Thyroid gland (tissue), 4 donors: ENCODE data around the gene KATNAL1. TPM values are rescaled to one million over a fixed set of nuclear protein-coding genes. Genes with fewer than 3 reads are reported as not detected.
"Not testable (repeated sequence)": the region's sequence is repeated elsewhere in the genome, so short reads cannot be mapped to it uniquely, and the experiment has no call there.

Source experiments
- DNase-seq, 2 donors: peaks; one replicate each; pipeline ENCODE4 v3.0.0-alpha.2; 2019
- H3K27ac ChIP-seq, 3 donors: fragments of 200-600 bp; sonication (generic); 1 replicate in 2 of 3; 2 replicates in 1 of 3; pipeline ENCODE4 v1.5.1; 2016 to 2019; ENCODE audit warnings: mild to moderate bottlenecking in 1 of 3, moderate library complexity in 1 of 3
- H3K27me3 ChIP-seq: fragments of 200-600 bp; sonication (generic); one replicate; pipeline ENCODE4 v1.5.1; 2019
- H3K36me3 ChIP-seq, 2 donors: fragments of 200-600 bp; sonication (generic); one replicate each; pipeline ENCODE4 v1.5.1; 2016 to 2019
- H3K4me1 ChIP-seq, 2 donors: fragments of 200-600 bp; sonication (generic); one replicate each; pipeline ENCODE4 v1.5.1; 2017 to 2019
- H3K4me3 ChIP-seq, 3 donors: fragments of 200-600 bp; sonication (generic); replicated peaks in 1 of 3; 1 replicate in 2 of 3; 2 replicates in 1 of 3; pipeline ENCODE4 v1.5.1; 2016; ENCODE audit warnings: mild to moderate bottlenecking in 1 of 3
- H3K9me3 ChIP-seq: fragments of 200-600 bp; sonication (generic); one replicate; pipeline ENCODE4 v1.5.1; 2017
- POLR2A ChIP-seq, 2 donors: fragments of 450-650 bp; IDR thresholded peaks; one replicate each; pipeline ENCODE4 v1.6.1; 2017; ENCODE audit warnings: antibody characterized with exemption in 2 of 2, mild to moderate bottlenecking in 2 of 2, moderate library complexity in 1 of 2
- WGBS, 2 donors: methylation state at CpG; one replicate each; pipeline ENCODE4 v1.1.5; 2017; 5-methylcytosine and 5-hydroxymethylcytosine counted together
- intact Hi-C: fragments of 100-400 bp; cut with DNase I; formaldehyde crosslinking; loops from one replicate; pipeline ENCODE4 v1.15.1; 2023
- total RNA-seq, 4 donors: library from RNA; depleted of rRNA; stranded (reverse); fragments of >200 nt; gene quantifications; one replicate each; pipeline ENCODE4 v1.2.3, GENCODE V29; 2016
- TF ChIP-seq, protein P1 (sequence below), 6 experiments: fragments of 200-600 bp in 3 of 6; fragments of 450-650 bp in 3 of 6; sonication (generic) in 3 of 6; IDR thresholded peaks; one replicate each; pipeline ENCODE4 v1.5.1; 2016 to 2019; ENCODE audit warnings: antibody characterized with exemption in 6 of 6, mild to moderate bottlenecking in 2 of 6, inconsistent platforms in 1 of 6, moderate library complexity in 1 of 6

Gene KATNAL1
- total RNA-seq, 4 donors from 2014 or later: 8.0 to 25.7 (median 9.5) TPM

DNA sequence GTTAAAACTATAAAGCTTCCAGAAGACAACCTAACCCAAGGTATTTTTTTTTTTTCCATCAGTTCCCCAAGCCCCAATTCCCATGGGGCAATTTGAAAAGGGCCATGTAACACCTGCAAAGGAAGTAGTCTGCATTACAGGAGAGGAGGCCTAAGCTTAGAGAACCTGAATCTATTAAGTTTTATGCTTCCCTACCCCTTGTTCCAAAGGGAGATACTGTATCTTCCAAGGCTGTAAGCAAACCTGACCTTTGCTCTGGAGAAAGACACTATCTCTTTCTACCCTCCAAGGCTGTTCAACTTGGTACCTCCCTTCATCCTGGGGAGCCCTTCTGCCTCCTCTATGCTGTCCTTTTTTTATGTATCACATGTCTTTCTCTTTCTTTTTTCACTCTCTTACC lies 15.0 kb downstream of the KATNAL1 start:
- Histone ChIP-seq H3K27me3 (no peaks in the 10 kb centered on the region), H3K36me3 (no peaks in the 10 kb centered on the region), H3K9me3 (no peaks in the 10 kb centered on the region), H3K4me3 (no peak overlapping the region), H3K4me1 (no peaks in the 10 kb centered on the region), H3K27ac (no peak overlapping the region)
- intact Hi-C loops: no loop called here
- DNase-seq: no peak
- TF ChIP-seq POLR2A (IDR thresholded peaks at IDR 0.05): no peak
- TF ChIP-seq, protein P1, sequence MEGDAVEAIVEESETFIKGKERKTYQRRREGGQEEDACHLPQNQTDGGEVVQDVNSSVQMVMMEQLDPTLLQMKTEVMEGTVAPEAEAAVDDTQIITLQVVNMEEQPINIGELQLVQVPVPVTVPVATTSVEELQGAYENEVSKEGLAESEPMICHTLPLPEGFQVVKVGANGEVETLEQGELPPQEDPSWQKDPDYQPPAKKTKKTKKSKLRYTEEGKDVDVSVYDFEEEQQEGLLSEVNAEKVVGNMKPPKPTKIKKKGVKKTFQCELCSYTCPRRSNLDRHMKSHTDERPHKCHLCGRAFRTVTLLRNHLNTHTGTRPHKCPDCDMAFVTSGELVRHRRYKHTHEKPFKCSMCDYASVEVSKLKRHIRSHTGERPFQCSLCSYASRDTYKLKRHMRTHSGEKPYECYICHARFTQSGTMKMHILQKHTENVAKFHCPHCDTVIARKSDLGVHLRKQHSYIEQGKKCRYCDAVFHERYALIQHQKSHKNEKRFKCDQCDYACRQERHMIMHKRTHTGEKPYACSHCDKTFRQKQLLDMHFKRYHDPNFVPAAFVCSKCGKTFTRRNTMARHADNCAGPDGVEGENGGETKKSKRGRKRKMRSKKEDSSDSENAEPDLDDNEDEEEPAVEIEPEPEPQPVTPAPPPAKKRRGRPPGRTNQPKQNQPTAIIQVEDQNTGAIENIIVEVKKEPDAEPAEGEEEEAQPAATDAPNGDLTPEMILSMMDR (IDR thresholded peaks at IDR 0.05): no peak

DNA sequence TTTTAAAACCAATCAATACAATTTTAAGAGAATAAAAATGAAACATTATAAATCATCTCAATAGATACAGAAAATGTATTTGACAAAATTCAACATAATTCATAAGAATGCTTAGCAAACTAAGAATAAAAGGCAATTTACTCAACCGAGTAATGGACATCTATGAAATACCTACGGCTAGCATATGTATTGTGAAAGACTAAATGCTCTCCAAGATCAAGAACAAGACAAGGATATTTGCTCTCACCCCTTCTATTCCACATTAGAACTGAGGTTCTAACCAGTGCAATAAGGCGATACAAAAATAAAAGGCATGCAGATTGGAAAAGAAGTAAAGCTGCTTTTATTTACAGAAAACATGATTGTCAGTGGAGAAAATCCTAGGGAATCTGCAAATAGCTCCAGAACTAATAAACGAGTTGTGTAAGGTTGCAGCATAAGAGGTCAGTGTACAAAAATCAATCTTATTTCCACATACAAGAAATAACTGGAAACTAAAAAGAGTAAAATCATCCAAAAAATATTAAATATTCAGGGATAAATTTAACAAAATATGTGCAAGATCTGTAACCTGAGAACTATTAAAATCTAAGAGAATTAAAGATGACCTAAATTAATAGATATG lies 16.4 kb downstream of the KATNAL1 start:
- Histone ChIP-seq H3K4me1 (no peaks in the 10 kb centered on the region), H3K9me3 (no peaks in the 10 kb centered on the region), H3K4me3 (no peak overlapping the region), H3K36me3 (no peaks in the 10 kb centered on the region), H3K27me3 (no peaks in the 10 kb centered on the region), H3K27ac (no peak overlapping the region)
- DNase-seq: no peak
- intact Hi-C loops: no loop called here
- no peak for TF ChIP-seq POLR2A (IDR thresholded peaks at IDR 0.05)
- TF ChIP-seq, protein P1 (IDR thresholded peaks at IDR 0.05): no peak
- 89 to 92% methylated on average over 4 of the region's 4 CpGs for WGBS, 2 donors

DNA sequence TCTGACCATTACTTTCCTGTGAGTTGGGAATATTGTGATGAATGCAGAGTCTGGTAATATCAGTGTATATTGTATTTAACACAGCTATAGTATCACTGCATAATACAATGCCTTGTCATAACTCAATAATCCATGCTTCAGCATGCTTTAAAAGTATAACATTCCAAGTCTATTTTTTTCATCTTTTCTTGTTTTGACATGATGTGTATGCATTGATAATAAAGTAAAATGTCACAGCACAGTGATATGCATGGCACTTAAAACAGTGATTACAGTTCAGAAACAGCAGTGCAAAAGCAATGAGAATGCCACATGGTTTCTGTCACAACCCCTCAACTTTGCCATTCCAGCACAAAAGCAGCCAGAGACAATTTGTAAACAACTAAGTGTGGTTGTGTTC lies 17.8 kb downstream of the KATNAL1 start:
- Histone ChIP-seq H3K27ac (no peak overlapping the region), H3K27me3 (no peaks in the 10 kb centered on the region), H3K9me3 (no peaks in the 10 kb centered on the region), H3K36me3 (no peaks in the 10 kb centered on the region), H3K4me1 (no peaks in the 10 kb centered on the region), H3K4me3 (no peak overlapping the region)
- DNase-seq: no peak
- intact Hi-C loops: no loop called here
- TF ChIP-seq, protein P1 (IDR thresholded peaks at IDR 0.05): no peak
- TF ChIP-seq POLR2A (IDR thresholded peaks at IDR 0.05): no peak

DNA sequence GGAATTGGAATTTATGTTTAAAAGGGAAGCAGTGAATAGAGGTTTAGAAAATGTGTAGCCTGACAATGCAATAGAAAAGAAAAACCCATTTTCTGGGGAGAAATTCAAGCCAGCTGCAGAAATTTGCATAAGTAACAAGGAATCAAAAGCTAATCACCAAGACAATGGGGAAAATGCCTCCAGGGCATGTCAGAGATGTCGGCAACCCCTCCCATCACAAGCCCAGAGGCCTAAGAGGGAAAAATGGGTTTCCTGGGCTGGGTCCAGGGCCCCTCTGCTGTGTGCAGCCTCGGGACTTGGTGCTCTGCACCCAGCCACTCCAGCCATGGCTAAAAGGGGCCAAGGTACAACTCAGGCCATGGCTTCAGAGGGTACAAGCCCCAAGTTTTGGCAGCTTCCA lies 21.3 kb downstream of the KATNAL1 start:
- H3K36me3 ChIP-seq, H3K27ac ChIP-seq, H3K4me3 ChIP-seq, DNase-seq, H3K9me3 ChIP-seq, H3K4me1 ChIP-seq, intact Hi-C loops, H3K27me3 ChIP-seq: not testable (repeated sequence)
- WGBS, 2 donors: 89 to 100% methylated on average over 2 of the region's 2 CpGs

DNA sequence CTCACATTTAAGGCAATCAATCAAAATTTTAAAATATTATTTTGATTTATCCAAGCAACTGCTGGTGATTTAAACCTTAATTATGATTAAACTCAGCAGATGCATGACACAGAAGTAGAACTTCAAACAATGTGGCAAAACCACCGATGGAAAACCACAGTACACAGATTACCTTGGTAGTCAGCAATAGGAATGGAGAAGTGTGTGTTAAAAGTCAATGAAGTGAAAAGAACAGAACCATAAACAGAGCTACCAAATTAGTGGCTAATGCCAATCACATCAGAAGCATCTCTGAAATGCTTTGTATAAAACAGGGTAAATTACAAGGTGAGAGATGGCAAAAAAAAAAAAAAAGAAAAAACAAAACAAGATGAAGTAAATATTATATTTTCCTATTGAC lies 31.2 kb downstream of the KATNAL1 start:
- 68 to 88% methylated on average over 1 of the region's 1 CpG for WGBS, 2 donors
- H3K9me3 ChIP-seq: no peaks in the 10 kb centered on the region
- peaks cover 0 to 4% of the 10 kb centered on the region in 2 donors for H3K4me1 ChIP-seq
- no peak overlapping the region for H3K27ac ChIP-seq
- intact Hi-C loops: no loop called here
- no peak for TF ChIP-seq POLR2A (IDR thresholded peaks at IDR 0.05)
- TF ChIP-seq, protein P1 (IDR thresholded peaks at IDR 0.05): no peak
- peaks cover 0 to 2% of the 10 kb centered on the region in 2 donors for H3K36me3 ChIP-seq
- no peak overlapping the region for H3K4me3 ChIP-seq
- no peaks in the 10 kb centered on the region for H3K27me3 ChIP-seq
- DNase-seq: no peak

DNA sequence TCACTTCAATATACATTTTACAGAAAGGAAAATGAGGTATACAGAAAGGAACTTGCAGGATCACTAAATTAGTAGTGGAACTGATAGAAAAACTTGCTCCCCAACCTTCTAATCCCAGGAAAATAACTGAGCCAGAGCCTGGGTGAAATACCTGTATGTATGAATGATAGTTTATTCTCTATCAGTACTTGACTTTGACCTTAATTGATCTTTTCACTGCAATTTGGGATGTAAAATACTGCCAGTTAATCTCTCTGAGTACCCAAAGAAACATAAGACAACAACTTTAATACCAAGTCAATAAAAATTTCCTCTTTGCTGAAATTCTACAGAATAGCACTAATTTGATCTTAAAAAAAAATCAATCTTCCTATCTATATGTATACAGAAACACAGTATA lies 33.3 kb downstream of the KATNAL1 start:
- no peak for DNase-seq
- Histone ChIP-seq H3K4me1 (peaks cover 0 to 8% of the 10 kb centered on the region in 2 donors), H3K27me3 (no peaks in the 10 kb centered on the region), H3K9me3 (no peaks in the 10 kb centered on the region), H3K36me3 (peaks cover 0 to 2% of the 10 kb centered on the region in 2 donors), H3K4me3 (no peak overlapping the region), H3K27ac (no peak overlapping the region)
- intact Hi-C loops: no loop called here
- no peak for TF ChIP-seq POLR2A (IDR thresholded peaks at IDR 0.05)

DNA sequence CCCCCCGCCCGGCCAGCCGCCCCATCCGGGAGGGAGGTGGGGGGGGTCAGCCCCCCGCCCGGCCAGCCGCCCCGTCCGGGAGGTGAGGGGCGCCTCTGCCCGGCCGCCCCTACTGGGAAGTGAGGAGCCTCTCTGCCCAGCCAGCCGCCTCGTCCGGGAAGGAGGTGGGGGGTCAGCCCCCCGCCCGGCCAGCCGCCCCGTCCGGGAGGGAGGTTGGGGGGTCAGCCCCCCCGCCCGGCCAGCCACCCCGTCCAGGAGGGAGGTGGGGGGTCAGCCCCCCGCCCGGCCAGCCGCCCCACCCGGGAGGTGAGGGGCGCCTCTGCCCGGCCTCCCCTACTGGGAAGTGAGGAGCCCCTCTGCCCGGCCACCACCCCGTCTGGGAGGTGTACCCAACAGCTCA lies 37.3 kb downstream of the KATNAL1 start:
- intact Hi-C loops: not testable (repeated sequence)
- no CpG with 5 or more reads among the region's 31 CpGs for WGBS, 2 donors

More for the DNA sequence above, 37.3 kb downstream of the KATNAL1 start:
- H3K36me3 ChIP-seq, H3K4me1 ChIP-seq, DNase-seq, H3K9me3 ChIP-seq, H3K27me3 ChIP-seq, H3K27ac ChIP-seq, H3K4me3 ChIP-seq: not testable (repeated sequence)
